HCT116 (cell line): ENCODE measurements around the gene TRIP10.

Source experiments
- CTCF ChIP-seq, 3 experiments: fragments of 200-600 bp in 1 of 3; sonication (generic) in 1 of 3; IDR thresholded peaks in 2 of 3; conservative IDR thresholded peaks in 1 of 3; 2 replicates each; pipeline ENCODE4 v1.5.1; 2012 to 2017; ENCODE audit warnings: low read depth in 2 of 3, low read length in 2 of 3, antibody characterized with exemption in 1 of 3, borderline replicate concordance in 1 of 3, control low read depth in 1 of 3, mild to moderate bottlenecking in 1 of 3, mixed read lengths in 1 of 3, mixed run types in 1 of 3, moderate library complexity in 1 of 3; ENCODE audit not compliant: insufficient read depth in 1 of 3
- EZH2 ChIP-seq: fragments of 200-600 bp; sonication (generic); IDR thresholded peaks from 2 replicates; pipeline ENCODE4 v1.6.1; 2017; ENCODE audit warnings: antibody characterized with exemption, mixed run types
- JUND ChIP-seq: IDR thresholded peaks from 2 replicates; pipeline ENCODE4 v1.6.1; 2012
- POLR2A ChIP-seq: IDR thresholded peaks from 2 replicates; pipeline ENCODE4 v1.7.0; 2011; ENCODE audit warnings: borderline replicate concordance; ENCODE audit not compliant: insufficient read depth, insufficient read length; ENCODE audit errors: extremely low read depth
- POLR2AphosphoS5 ChIP-seq: IDR thresholded peaks from 2 replicates; pipeline ENCODE4 v1.6.1; 2011; ENCODE audit warnings: mild to moderate bottlenecking, low read depth, low read length, moderate library complexity
- REST ChIP-seq: IDR thresholded peaks from 2 replicates; pipeline ENCODE4 v1.6.1; 2012; ENCODE audit warnings: low read depth

- TF ChIP-seq CTCF (IDR thresholded peaks at IDR 0.05 in 2 of 3, conservative IDR thresholded peaks at IDR 0.05 in 1 of 3; ENCODE audit: borderline replicate concordance in 1 of 3, insufficient read depth in 1 of 3, low read depth in 2 of 3, low read length in 2 of 3): no peak
- TF ChIP-seq EZH2: no peak
- no peak for TF ChIP-seq POLR2A
- no peak for TF ChIP-seq REST
- no peak for TF ChIP-seq POLR2AphosphoS5
- no peak for TF ChIP-seq JUND
These were observed 27.5 kb downstream of the TRIP10 start for GRCh38 chr19:6767081-6767356.
